ENCODE data around the gene CHIT1.

CHIT1 gene

DNA sequence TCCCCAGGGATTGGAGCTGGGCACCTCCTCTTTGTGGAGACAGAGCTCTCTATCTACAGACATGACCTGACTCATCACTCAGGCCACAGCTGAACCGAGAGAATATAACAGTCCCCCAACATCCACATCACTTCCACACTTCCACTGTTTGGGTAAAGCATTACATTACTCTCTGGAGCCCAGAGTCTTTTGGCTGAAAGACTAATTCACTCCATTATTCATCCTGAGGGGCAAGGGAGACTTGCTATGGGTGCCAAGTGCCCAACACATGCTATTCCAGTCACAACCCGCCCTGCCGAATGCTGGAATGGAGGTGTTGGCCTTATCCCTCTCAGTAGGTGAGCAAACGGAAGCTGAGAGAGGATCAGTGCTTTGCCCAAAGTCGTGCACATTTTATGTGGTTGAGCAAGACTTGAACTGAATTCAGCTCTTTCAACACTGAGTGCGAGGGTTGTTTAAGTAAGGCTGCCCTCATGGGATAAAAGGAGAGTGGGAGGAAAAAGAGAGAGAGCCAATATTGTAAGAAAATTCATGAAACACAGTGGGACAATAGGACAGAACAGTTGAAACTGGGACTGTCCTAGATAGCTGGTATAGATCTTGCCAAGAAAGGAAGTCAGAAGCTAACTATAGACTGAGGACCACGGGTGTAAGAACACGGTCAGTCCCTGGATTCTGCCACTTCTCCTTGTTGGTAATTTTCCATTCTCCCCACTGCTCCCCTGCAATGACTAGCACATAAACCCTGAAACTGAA is 29.5 kb downstream of the CHIT1 start:
- TF ChIP-seq EZH2phosphoT487 (IDR thresholded peaks at IDR 0.05; ENCODE audit: low read length): no peak
- no peak for TF ChIP-seq CTCF (IDR thresholded peaks at IDR 0.05; ENCODE audit: low read length)
- no peak for TF ChIP-seq EZH2 (optimal IDR thresholded peaks at IDR 0.05; ENCODE audit: low read depth, low read length)
- no peak for DNase-seq
- no peaks in the 10 kb centered on the region for H3K27me3 ChIP-seq (replicated peaks; ENCODE audit: insufficient read depth, low read length)
- no peak overlapping the region for H3K4me3 ChIP-seq (ENCODE audit: low read length)
- no peaks in the 10 kb centered on the region for H4K20me1 ChIP-seq (ENCODE audit: insufficient read depth, low read length)
- H3K9me2 ChIP-seq (replicated peaks; ENCODE audit: insufficient read depth, low read length): no peaks in the 10 kb centered on the region
- no peak overlapping the region for H2AFZ ChIP-seq (ENCODE audit: low read length)
- no peak overlapping the region for H3K27ac ChIP-seq (ENCODE audit: low read length)
- H3K4me2 ChIP-seq (ENCODE audit: low read depth, low read length): no peak overlapping the region
- no peaks in the 10 kb centered on the region for H3F3A ChIP-seq (ENCODE audit: insufficient read depth, low read length)
- H3K9ac ChIP-seq (ENCODE audit: low read length): no peak overlapping the region
- no peaks in the 10 kb centered on the region for H3K36me3 ChIP-seq (replicated peaks; ENCODE audit: insufficient read depth, low read length)
- H3K79me2 ChIP-seq (ENCODE audit: low read length): no peaks in the 10 kb centered on the region
- H3K4me1 ChIP-seq (ENCODE audit: low read length): peaks cover 5% of the 10 kb centered on the region; the same call in 1 of the 2 replicates
- no peaks in the 10 kb centered on the region for H3K9me3 ChIP-seq (replicated peaks; ENCODE audit: insufficient read depth, low read length)

DNA sequence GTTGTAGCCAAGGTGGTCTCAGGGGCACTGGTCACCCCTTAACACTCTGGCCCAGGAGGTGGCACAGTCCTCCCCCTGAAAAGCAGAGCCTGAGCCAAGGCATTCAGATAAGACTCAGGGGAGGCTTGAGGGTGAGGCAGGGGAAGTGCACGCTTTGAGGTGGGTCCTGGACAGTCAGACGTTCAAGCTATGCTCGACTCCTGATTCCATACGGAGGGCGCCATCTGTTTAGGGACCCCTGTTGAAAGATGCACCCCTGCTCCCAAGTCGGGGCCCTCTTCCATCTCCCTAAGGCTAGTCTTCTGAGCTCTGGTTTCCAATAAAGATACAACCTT is 30.0 kb downstream of the CHIT1 start:
- no peaks in the 10 kb centered on the region for H3K79me2 ChIP-seq (ENCODE audit: low read length)
- no peak overlapping the region for H3K9ac ChIP-seq (ENCODE audit: low read length)
- no peak for DNase-seq
- H3K9me3 ChIP-seq (replicated peaks; ENCODE audit: insufficient read depth, low read length): no peaks in the 10 kb centered on the region
- H3K9me2 ChIP-seq (replicated peaks; ENCODE audit: insufficient read depth, low read length): no peaks in the 10 kb centered on the region
- no peak overlapping the region for H3K4me2 ChIP-seq (ENCODE audit: low read depth, low read length)
- H3K36me3 ChIP-seq (replicated peaks; ENCODE audit: insufficient read depth, low read length): no peaks in the 10 kb centered on the region
- H3K4me3 ChIP-seq (ENCODE audit: low read length): no peak overlapping the region
- no peaks in the 10 kb centered on the region for H4K20me1 ChIP-seq (ENCODE audit: insufficient read depth, low read length)
- H3K4me1 ChIP-seq (ENCODE audit: low read length): peaks cover 5% of the 10 kb centered on the region; the same call in 1 of the 2 replicates
- H3F3A ChIP-seq (ENCODE audit: insufficient read depth, low read length): no peaks in the 10 kb centered on the region
- H2AFZ ChIP-seq (ENCODE audit: low read length): no peak overlapping the region
- TF ChIP-seq EZH2phosphoT487 (IDR thresholded peaks at IDR 0.05; ENCODE audit: low read length): no peak
- TF ChIP-seq EZH2 (optimal IDR thresholded peaks at IDR 0.05; ENCODE audit: low read depth, low read length): no peak
- TF ChIP-seq CTCF (IDR thresholded peaks at IDR 0.05; ENCODE audit: low read length): no peak
- H3K27me3 ChIP-seq (replicated peaks; ENCODE audit: insufficient read depth, low read length): no peaks in the 10 kb centered on the region
- H3K27ac ChIP-seq (ENCODE audit: low read length): no peak overlapping the region

- no peaks in the 10 kb centered on the region for H3K9me3 ChIP-seq (replicated peaks; ENCODE audit: insufficient read depth, low read length)
- no peak for DNase-seq
- no peak for TF ChIP-seq EZH2 (optimal IDR thresholded peaks at IDR 0.05; ENCODE audit: low read depth, low read length)
- TF ChIP-seq CTCF (IDR thresholded peaks at IDR 0.05; ENCODE audit: low read length): no peak
- TF ChIP-seq EZH2phosphoT487 (IDR thresholded peaks at IDR 0.05; ENCODE audit: low read length): no peak
- H3K27me3 ChIP-seq (replicated peaks; ENCODE audit: insufficient read depth, low read length): no peaks in the 10 kb centered on the region
- no peaks in the 10 kb centered on the region for H3K36me3 ChIP-seq (replicated peaks; ENCODE audit: insufficient read depth, low read length)
- H3F3A ChIP-seq (ENCODE audit: insufficient read depth, low read length): no peaks in the 10 kb centered on the region
- H3K27ac ChIP-seq (ENCODE audit: low read length): no peak overlapping the region
- no peak overlapping the region for H3K4me2 ChIP-seq (ENCODE audit: low read depth, low read length)
- H2AFZ ChIP-seq (ENCODE audit: low read length): no peak overlapping the region
- no peaks in the 10 kb centered on the region for H3K9me2 ChIP-seq (replicated peaks; ENCODE audit: insufficient read depth, low read length)
- no peaks in the 10 kb centered on the region for H4K20me1 ChIP-seq (ENCODE audit: insufficient read depth, low read length)
- no peak overlapping the region for H3K4me3 ChIP-seq (ENCODE audit: low read length)
- no peak overlapping the region for H3K9ac ChIP-seq (ENCODE audit: low read length)
- H3K79me2 ChIP-seq (ENCODE audit: low read length): no peaks in the 10 kb centered on the region
- H3K4me1 ChIP-seq (ENCODE audit: low read length): peaks cover 5% of the 10 kb centered on the region; the same call in 1 of the 2 replicates
Measured at GRCh38 chr1:203199002-203199401, 30.5 kb downstream of the CHIT1 start.

Measured in MM.1S (cell line).